Cardiac muscle cell (in vitro differentiated cells and primary cell): ENCODE measurements around the gene RSRC1. TPM values are rescaled to one million over a fixed set of nuclear protein-coding genes. Genes with fewer than 3 reads are reported as not detected.

Source experiments
- DNase-seq, 2 donors: peaks; one replicate each; pipeline versions ENCODE4 v3.0.0 to v3.0.0-alpha.2; 2010 to 2017; ENCODE audit warnings: low read depth in 1 of 2, low spot score in 1 of 2
- H3K27ac ChIP-seq: fragments of 200-600 bp; sonication (generic); 2 replicates; pipeline ENCODE4 v1.5.1; 2016
- H3K27me3 ChIP-seq: fragments of 200-600 bp; sonication (generic); 2 replicates; pipeline ENCODE4 v1.6.0; 2016; ENCODE audit warnings: control low read depth
- H3K36me3 ChIP-seq: fragments of 200-600 bp; sonication (generic); 2 replicates; pipeline ENCODE4 v1.5.1; 2016; ENCODE audit warnings: control low read depth
- H3K4me1 ChIP-seq: fragments of 200-600 bp; sonication (generic); 2 replicates; pipeline ENCODE4 v1.8.1; 2017; ENCODE audit warnings: low read depth, mild to moderate bottlenecking, mixed run types
- H3K4me3 ChIP-seq: fragments of 200-600 bp; sonication (generic); 2 replicates; pipeline ENCODE4 v1.5.1; 2016; ENCODE audit warnings: mild to moderate bottlenecking
- H3K9me3 ChIP-seq: fragments of 200-600 bp; sonication (generic); 2 replicates; pipeline ENCODE4 v1.5.1; 2017; ENCODE audit warnings: low read depth, mild to moderate bottlenecking, control low read depth
- polyA plus RNA-seq: library from polyadenylated mRNA; unstranded; fragments of >200 nt; fragmentation: Nextera tagmentation; extraction: Ambion mirVana; gene quantifications from 2 replicates; pipeline ENCODE4 v1.2.1, GENCODE V29; 2016
- total RNA-seq: library from RNA; depleted of rRNA; stranded (reverse); fragments of >200 nt; gene quantifications from 2 replicates; pipeline ENCODE4 v1.2.3, GENCODE V29; 2016
- TF ChIP-seq, protein P1 (sequence below): IDR thresholded peaks from 2 replicates; pipeline ENCODE4 v1.5.1; 2012; ENCODE audit warnings: low read depth, mild to moderate bottlenecking, low read length

The RSRC1 gene
- total and polyA plus RNA-seq, 2 experiments from 2014 or later: 23.6 to 55.9 TPM

DNA sequence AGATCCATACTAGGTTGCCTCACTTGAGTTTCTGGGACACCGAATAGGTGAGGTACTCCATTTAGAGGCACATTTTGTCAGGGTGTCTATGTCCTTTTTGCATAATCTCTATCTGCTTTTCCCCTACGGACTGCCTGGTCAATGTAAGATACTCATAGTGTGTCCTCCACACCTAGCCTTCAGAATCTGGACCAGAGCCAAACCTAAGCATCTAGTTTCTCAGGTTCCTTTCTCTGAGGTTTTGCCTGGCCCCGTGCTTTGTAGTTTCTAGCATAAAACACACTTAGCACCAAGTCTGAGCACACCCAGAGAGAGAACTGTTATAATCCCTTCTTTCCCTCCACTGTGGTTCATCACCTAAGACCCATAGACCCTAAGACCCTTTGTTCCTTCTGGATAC lies 355.2 kb downstream of the RSRC1 start:
- DNase-seq: no peak
- no peaks in the 10 kb centered on the region for H3K36me3 ChIP-seq
- no peaks in the 10 kb centered on the region for H3K4me1 ChIP-seq
- H3K27ac ChIP-seq: no peak overlapping the region
- no peaks in the 10 kb centered on the region for H3K9me3 ChIP-seq
- TF ChIP-seq, protein P1, sequence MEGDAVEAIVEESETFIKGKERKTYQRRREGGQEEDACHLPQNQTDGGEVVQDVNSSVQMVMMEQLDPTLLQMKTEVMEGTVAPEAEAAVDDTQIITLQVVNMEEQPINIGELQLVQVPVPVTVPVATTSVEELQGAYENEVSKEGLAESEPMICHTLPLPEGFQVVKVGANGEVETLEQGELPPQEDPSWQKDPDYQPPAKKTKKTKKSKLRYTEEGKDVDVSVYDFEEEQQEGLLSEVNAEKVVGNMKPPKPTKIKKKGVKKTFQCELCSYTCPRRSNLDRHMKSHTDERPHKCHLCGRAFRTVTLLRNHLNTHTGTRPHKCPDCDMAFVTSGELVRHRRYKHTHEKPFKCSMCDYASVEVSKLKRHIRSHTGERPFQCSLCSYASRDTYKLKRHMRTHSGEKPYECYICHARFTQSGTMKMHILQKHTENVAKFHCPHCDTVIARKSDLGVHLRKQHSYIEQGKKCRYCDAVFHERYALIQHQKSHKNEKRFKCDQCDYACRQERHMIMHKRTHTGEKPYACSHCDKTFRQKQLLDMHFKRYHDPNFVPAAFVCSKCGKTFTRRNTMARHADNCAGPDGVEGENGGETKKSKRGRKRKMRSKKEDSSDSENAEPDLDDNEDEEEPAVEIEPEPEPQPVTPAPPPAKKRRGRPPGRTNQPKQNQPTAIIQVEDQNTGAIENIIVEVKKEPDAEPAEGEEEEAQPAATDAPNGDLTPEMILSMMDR: no peak
- no peak overlapping the region for H3K4me3 ChIP-seq
- H3K27me3 ChIP-seq: no peaks in the 10 kb centered on the region

DNA sequence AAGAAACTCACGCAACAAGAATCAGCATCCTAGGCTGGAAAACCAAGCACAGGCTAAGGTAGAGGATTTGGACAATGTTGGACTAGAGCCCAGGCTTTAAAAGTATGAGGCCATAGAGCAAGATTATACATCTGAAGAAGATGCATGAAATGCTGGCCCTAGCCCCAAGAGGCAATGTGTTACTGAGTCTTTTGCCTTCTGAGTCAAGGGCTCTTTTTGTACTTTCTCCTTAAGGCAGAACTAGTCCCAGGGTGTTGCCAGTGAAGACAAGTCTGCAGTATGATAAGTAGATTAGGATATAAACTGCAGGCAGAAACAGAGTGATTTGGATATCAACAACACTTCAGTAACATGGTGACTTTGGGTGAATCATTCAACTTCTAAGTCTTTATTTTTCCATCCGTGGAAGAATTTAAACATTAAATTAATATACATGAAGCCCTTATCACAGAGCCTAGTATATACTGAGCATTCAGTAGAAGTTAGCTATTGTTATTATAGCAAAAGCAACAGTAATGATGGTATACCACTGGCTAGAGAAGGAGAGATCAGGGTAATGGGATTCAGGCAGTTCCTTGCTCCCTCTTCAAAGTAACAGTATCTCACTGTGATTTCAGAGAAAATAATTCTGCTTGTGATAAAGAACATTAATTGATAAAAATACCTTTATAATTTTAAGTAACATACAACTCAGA lies 361.2 kb downstream of the RSRC1 start:
- Histone ChIP-seq H3K27me3 (no peaks in the 10 kb centered on the region), H3K4me3 (no peak overlapping the region), H3K4me1 (no peaks in the 10 kb centered on the region), H3K36me3 (no peaks in the 10 kb centered on the region), H3K27ac (no peak overlapping the region), H3K9me3 (no peaks in the 10 kb centered on the region)
- DNase-seq: peak in 1 of 2 donors; percentile 58
- TF ChIP-seq, protein P1: no peak

DNA sequence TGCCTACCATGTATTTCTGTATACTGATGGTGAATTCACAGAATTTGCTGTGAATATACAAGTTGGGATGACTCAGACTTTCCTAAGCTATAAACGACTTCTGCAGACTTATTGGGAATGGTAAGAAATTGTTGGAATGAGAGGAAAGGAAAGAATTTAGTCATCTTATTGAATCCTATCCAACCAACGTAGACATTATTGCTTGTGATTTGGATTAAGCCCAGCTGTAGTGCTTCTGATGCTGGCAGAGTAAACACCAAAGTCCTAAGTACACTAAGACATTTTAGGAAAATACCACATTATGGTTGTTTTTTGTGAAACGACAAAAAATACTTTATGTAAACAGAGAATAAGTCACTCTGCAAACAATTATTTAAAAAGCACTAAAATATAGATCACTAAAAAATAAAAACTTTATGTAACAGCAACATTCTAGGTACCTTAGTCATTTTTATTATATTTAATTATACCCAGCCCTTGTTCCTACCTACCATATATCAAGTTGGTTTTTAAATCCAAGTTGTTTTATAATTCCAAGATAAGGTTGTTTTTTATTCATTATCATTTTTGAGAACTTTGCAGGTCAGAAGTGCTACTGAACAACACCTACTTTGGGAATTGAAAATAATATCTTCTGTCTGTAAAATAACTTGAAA lies 361.9 kb downstream of the RSRC1 start:
- Histone ChIP-seq H3K27ac (no peak overlapping the region), H3K36me3 (no peaks in the 10 kb centered on the region), H3K4me1 (no peaks in the 10 kb centered on the region), H3K4me3 (no peak overlapping the region), H3K9me3 (no peaks in the 10 kb centered on the region), H3K27me3 (no peaks in the 10 kb centered on the region)
- peak in 1 of 2 donors; percentile 93 for DNase-seq
- TF ChIP-seq, protein P1: no peak

DNA sequence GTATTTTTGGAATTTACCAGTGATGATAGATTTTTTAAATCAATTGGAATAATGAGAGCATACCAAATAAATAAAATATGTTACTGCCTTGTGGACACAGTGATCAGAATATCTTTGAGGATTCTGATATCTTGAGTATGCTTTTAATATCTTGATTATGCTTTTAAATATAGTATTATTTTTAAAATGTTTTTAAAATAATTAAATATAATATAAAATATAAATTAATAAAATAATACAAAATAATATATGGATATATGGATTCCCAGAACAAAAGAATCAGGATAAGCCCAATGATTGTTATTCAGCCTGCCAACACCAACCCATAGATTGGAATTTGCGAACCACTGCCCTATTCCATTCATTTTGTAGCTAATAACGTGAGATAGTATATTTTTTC lies 369.2 kb downstream of the RSRC1 start:
- DNase-seq: no peak
- no peak overlapping the region for H3K4me3 ChIP-seq
- no peaks in the 10 kb centered on the region for H3K27me3 ChIP-seq
- H3K4me1 ChIP-seq: no peaks in the 10 kb centered on the region
- no peaks in the 10 kb centered on the region for H3K9me3 ChIP-seq
- H3K27ac ChIP-seq: no peak overlapping the region
- TF ChIP-seq, protein P1: no peak
- no peaks in the 10 kb centered on the region for H3K36me3 ChIP-seq

DNA sequence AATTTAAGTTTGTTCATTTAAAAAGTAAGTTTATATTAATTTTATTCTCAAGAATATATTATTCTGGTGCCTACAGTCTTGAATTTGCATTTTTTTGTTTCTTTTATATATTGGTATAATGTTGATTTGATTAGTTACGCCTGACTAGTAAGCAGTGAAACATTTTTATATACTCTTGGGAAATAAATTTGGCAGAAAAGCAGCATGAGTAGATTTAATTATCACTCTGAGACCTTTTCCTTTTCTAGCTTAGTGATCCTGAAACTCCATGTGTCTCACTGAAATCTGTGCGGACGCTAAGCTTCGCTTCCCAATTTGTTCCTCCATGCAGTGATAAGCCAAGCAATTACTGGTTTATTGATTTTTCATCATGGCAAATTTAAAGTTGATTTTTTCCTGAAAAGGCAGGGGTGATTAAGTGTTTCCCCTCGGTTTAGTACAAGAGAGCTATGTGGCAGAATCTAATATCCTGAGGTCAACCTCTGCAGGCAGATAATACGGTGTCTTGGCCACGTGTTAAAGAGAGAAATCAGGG lies 373.9 kb downstream of the RSRC1 start:
- Histone ChIP-seq H3K27me3 (no peaks in the 10 kb centered on the region), H3K36me3 (no peaks in the 10 kb centered on the region), H3K27ac (no peak overlapping the region), H3K4me3 (no peak overlapping the region), H3K4me1 (no peaks in the 10 kb centered on the region), H3K9me3 (no peaks in the 10 kb centered on the region)
- TF ChIP-seq, protein P1: no peak
- DNase-seq: no peak
